Lung (tissue), 12 donors: ENCODE results near the gene SPIRE1. TPM values are rescaled to one million over a fixed set of nuclear protein-coding genes. Genes with fewer than 3 reads are reported as not detected.

Source experiments
- ATAC-seq: fragments of 200-7000 bp; cut with Tn5 transposase; one replicate; pipeline ENCODE4 v1.9.1; 2020; ENCODE audit warnings: moderate number of reproducible peaks; ENCODE audit not compliant: insufficient read depth, low FRiP score
- DNase-seq, 3 donors: peaks; one replicate each; pipeline ENCODE4 v3.0.0-alpha.2; 2013 to 2017
- H3K27ac ChIP-seq, 2 donors: one replicate each; pipeline ENCODE4 v1.5.1; 2013; ENCODE audit warnings: mild to moderate bottlenecking in 2 of 2, moderate library complexity in 2 of 2, control low read depth in 1 of 2, inconsistent platforms in 1 of 2, low read depth in 1 of 2, low read length in 1 of 2
- H3K27me3 ChIP-seq, 3 donors: one replicate each; pipeline ENCODE4 v1.5.1; 2013; ENCODE audit warnings: low read length in 2 of 3; ENCODE audit not compliant: control insufficient read depth in 3 of 3, insufficient read depth in 3 of 3
- H3K36me3 ChIP-seq, 4 donors: one replicate each; pipeline ENCODE4 v1.5.1; 2013; ENCODE audit warnings: low read length in 4 of 4, mild to moderate bottlenecking in 1 of 4, moderate library complexity in 1 of 4; ENCODE audit not compliant: control insufficient read depth in 4 of 4, insufficient read depth in 4 of 4
- H3K4me1 ChIP-seq, 5 donors: one replicate each; pipeline ENCODE4 v1.5.1; 2013; ENCODE audit warnings: low read length in 5 of 5, mild to moderate bottlenecking in 2 of 5, moderate library complexity in 1 of 5; ENCODE audit not compliant: control insufficient read depth in 5 of 5, insufficient read depth in 5 of 5
- H3K4me3 ChIP-seq: one replicate; pipeline ENCODE4 v1.5.1; 2013; ENCODE audit warnings: mild to moderate bottlenecking, control low read depth, moderate library complexity
- H3K9ac ChIP-seq, 2 donors: one replicate each; pipeline ENCODE4 v1.5.1; 2013; ENCODE audit warnings: low read length in 2 of 2, control low read depth in 1 of 2; ENCODE audit not compliant: insufficient read depth in 1 of 2
- H3K9me3 ChIP-seq, 4 donors: one replicate each; pipeline ENCODE4 v1.5.1; 2013; ENCODE audit warnings: low read length in 3 of 4, mild to moderate bottlenecking in 1 of 4, moderate library complexity in 1 of 4; ENCODE audit not compliant: control insufficient read depth in 4 of 4, insufficient read depth in 3 of 4
- WGBS, 2 donors: extraction: QIAGEN DNeasy Blood & Tissue Kit; methylation state at CpG; one replicate each; pipeline ENCODE4 v1.1.7; 2013; 5-methylcytosine and 5-hydroxymethylcytosine counted together
- polyA plus RNA-seq, 2 donors: library from polyadenylated mRNA; stranded (reverse); fragments of 200-250 nt; gene quantifications; one replicate each; pipeline ENCODE4 v1.2.1, GENCODE V29; 2013
- total RNA-seq, 2 donors: library from RNA; depleted of rRNA in 1 of 2; stranded (reverse); fragments of >200 nt in 1 of 2; gene quantifications; one replicate each; pipeline ENCODE4 v1.2.1, GENCODE V29; 2014 to 2021
- TF ChIP-seq, protein P1 (sequence below): IDR thresholded peaks from 2 replicates; pipeline ENCODE4 v1.5.1; 2012; ENCODE audit warnings: mild to moderate bottlenecking; ENCODE audit errors: control extremely low read depth, extremely low read depth
- donor health status: control.
- donor health status: control.
- donor health status: Bipolar disorder and iron deficiency.
- donor health status: healthy.
- donor health status: DM: yes; HTN: yes; CAD: no.

SPIRE1 gene
- total and polyA plus RNA-seq, 4 donors, result 8.7 to 34.0 (median 14.8) TPM

DNA sequence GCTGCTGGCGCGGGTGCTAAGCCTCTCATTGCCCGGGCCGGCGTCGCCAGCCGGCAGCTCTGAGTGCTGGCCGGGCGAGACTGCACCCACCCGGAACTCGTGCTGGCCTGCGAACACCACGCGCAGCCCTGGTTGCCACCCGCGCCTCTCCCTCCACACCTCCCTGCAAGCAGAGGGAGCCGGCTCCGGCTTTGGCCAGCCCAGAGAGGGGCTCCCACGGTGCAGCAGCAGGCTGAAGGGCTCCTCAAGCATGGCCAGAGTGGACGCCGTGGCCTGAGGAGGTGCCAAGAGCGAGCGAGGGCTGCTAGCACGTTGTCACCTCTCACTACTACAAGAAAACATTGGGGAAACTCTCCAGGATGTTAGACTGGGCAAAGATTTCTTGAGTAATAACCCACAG lies 98.6 kb downstream of the SPIRE1 start:
- no peak for DNase-seq

DNA sequence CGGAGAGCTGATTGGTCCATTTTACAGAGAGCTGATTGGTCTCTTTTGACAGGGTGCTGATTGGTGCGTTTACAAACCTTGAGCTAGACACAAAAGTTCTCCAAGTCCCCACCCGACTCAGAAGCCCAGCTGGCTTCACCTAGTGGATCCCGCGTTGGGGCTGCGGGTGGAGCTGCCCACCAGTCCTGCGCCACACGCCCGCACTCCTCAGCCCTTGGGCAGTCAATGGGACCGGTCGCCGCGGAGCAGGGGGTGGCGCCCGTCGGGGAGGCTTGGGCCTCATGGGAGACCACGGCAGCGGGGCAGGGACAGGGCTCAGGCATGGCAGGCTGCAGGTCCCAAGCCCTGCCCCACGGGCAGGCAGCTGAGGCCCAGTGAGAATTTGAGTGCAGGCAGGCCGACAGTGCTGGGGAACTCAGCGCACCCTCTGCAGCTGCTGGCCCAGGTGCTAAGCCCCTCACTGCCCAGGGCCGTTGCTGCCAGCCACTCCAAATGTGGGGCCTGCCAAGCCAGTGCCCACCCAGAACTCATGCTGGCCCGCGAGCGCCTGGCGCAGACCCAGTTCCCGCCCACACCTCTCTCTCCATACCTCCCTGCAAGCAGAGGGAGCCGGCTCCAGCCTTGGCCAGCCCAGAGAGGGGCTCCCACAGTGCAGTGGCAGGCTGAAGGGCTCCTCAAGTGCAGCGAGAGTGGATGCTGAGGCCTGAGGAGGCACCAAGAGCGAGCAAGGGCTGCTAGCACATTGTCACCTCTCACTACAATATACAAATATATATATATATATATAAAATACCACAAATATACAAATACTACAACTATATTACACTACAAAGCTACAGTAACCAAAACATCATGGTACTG lies 100.7 kb downstream of the SPIRE1 start:
- H3K4me1 ChIP-seq, result peaks cover 0 to 7% (median 0%) of the 10 kb centered on the region in 5 donors
- H3K9me3 ChIP-seq, result peaks cover 0 to 5% (median 2%) of the 10 kb centered on the region in 4 donors
- H3K4me3 ChIP-seq, result no peak overlapping the region
- H3K27me3 ChIP-seq, result no peaks in the 10 kb centered on the region
- DNase-seq (no peak), ATAC-seq (no peak)
- no peak overlapping the region for H3K9ac ChIP-seq
- H3K27ac ChIP-seq, result no peak overlapping the region
- WGBS, 2 donors, result 97% methylated on average over 30 of the region's 30 CpGs
- TF ChIP-seq, protein P1, sequence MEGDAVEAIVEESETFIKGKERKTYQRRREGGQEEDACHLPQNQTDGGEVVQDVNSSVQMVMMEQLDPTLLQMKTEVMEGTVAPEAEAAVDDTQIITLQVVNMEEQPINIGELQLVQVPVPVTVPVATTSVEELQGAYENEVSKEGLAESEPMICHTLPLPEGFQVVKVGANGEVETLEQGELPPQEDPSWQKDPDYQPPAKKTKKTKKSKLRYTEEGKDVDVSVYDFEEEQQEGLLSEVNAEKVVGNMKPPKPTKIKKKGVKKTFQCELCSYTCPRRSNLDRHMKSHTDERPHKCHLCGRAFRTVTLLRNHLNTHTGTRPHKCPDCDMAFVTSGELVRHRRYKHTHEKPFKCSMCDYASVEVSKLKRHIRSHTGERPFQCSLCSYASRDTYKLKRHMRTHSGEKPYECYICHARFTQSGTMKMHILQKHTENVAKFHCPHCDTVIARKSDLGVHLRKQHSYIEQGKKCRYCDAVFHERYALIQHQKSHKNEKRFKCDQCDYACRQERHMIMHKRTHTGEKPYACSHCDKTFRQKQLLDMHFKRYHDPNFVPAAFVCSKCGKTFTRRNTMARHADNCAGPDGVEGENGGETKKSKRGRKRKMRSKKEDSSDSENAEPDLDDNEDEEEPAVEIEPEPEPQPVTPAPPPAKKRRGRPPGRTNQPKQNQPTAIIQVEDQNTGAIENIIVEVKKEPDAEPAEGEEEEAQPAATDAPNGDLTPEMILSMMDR, result no peak
- peaks cover 0 to 4% (median 0%) of the 10 kb centered on the region in 4 donors for H3K36me3 ChIP-seq

More for the DNA sequence above, 98.6 kb downstream of the SPIRE1 start:
- Histone ChIP-seq H3K9me3 (peaks cover 0 to 5% (median 2%) of the 10 kb centered on the region in 4 donors), H3K9ac (no peak overlapping the region), H3K4me3 (no peak overlapping the region), H3K27ac (no peak overlapping the region), H3K27me3 (no peaks in the 10 kb centered on the region), H3K36me3 (peaks cover 0 to 4% (median 0%) of the 10 kb centered on the region in 4 donors), H3K4me1 (peaks cover 0 to 1% (median 0%) of the 10 kb centered on the region in 5 donors)
- TF ChIP-seq, protein P1, result no peak
- WGBS, 2 donors, result 93 to 99% methylated on average over 24 of the region's 24 CpGs
- ATAC-seq, result no peak

DNA sequence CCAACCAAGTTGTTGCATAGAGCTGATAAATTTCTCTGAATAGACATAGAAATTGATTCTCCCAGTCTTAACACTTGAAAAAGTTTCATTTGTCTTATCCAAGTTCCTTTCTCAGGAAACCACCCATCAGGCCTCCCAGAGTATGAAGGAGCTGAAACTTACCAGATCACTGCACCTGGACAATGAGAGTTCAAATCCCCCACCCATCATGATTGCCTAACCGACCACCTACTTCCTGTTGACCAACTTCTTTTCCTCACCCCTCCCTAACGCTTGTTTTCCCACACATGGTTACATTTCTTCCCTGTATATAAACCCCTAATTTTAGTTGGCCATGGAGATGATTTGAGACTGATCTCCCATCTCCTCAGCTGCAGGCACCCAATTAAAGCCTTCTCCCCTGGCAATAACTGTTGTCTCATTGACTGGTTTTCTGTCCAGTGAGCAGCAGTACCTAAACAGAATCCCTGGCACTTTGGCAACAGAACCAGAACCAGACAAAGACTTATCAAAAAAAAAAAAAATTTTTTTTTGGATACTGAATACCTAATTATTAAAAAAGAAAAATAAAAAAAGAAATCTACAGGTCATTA lies 103.0 kb downstream of the SPIRE1 start:
- Histone ChIP-seq H3K9me3 (peaks cover 0 to 5% (median 2%) of the 10 kb centered on the region in 4 donors), H3K27me3 (no peaks in the 10 kb centered on the region), H3K36me3 (peaks cover 0 to 4% (median 0%) of the 10 kb centered on the region in 4 donors), H3K27ac (no peak overlapping the region), H3K4me1 (peaks cover 0 to 12% (median 0%) of the 10 kb centered on the region in 5 donors), H3K9ac (no peak overlapping the region), H3K4me3 (no peak overlapping the region)
- TF ChIP-seq, protein P1, result no peak
- no peak for DNase-seq
- 36 to 60% methylated on average over 2 of the region's 2 CpGs for WGBS, 2 donors
- ATAC-seq, result no peak
